Left renal cortex interstitium (tissue), 4 donors: ENCODE results near the gene KCNQ4. TPM values are rescaled to one million over a fixed set of nuclear protein-coding genes. Genes with fewer than 3 reads are reported as not detected.

ENCODE experiments used
- DNase-seq, 4 donors: peaks; one replicate each; pipeline ENCODE4 v3.0.0-alpha.2; 2013; ENCODE audit warnings: low read depth in 4 of 4, low spot score in 2 of 4, missing footprints in 1 of 4
- polyA plus RNA-seq, 4 donors: library from polyadenylated mRNA; unstranded; fragments of 120-200 nt; gene quantifications; one replicate each; pipeline ENCODE4 v1.2.1, GENCODE V29; 2013; ENCODE audit not compliant: insufficient read length in 4 of 4

KCNQ4 gene
- polyA plus RNA-seq, 4 donors: 1.2 to 3.1 (median 2.0) TPM

GRCh38 chr1:40753142-40753882, 30.3 kb upstream of the KCNQ4 start:
- no peak for DNase-seq

GRCh38 chr1:40754201-40754600, 29.4 kb upstream of the KCNQ4 start:
- DNase-seq: no peak

GRCh38 chr1:40755067-40755466, 28.5 kb upstream of the KCNQ4 start:
- no peak for DNase-seq

GRCh38 chr1:40756523-40756922, 27.1 kb upstream of the KCNQ4 start:
- no peak for DNase-seq

DNA sequence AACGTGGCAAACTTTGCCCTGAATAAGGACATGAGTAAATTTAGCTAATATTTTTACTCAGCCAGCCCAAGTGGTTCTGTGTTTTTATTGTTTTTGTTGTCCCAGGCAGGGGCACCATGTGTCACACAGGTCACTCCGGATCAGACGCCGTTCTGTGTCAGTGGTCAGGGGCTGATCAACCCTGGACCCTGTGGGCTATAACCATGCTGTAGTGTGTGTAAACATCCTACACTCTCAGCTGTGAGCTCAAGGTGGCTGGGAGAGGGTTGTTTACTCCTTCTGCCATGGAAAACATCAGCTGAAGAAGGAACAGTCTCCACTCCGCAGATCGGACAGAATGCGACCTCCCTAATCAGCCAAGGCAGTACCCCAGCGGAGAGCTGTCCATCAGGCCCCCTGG, 26.5 kb upstream of the KCNQ4 start:
- DNase-seq: no peak

DNA sequence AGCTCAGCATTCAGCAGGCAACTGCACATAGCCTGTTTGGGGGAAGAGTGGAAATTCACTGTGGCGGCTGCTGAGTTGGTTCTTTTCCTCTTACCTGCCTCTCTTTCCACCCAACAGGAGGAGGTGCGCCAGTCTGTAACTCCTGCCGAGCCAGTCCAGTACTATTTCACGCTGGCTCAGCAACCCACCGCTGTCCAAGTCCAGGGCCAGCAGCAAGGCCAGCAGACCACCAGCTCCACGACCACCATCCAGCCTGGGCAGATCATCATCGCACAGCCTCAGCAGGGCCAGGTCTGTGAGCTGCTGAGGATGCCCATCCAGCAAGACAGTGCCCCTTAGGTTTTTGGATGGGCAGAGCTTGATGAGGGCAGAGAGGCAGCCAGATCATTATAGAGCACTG, 25.6 kb upstream of the KCNQ4 start:
- no peak for DNase-seq

DNA sequence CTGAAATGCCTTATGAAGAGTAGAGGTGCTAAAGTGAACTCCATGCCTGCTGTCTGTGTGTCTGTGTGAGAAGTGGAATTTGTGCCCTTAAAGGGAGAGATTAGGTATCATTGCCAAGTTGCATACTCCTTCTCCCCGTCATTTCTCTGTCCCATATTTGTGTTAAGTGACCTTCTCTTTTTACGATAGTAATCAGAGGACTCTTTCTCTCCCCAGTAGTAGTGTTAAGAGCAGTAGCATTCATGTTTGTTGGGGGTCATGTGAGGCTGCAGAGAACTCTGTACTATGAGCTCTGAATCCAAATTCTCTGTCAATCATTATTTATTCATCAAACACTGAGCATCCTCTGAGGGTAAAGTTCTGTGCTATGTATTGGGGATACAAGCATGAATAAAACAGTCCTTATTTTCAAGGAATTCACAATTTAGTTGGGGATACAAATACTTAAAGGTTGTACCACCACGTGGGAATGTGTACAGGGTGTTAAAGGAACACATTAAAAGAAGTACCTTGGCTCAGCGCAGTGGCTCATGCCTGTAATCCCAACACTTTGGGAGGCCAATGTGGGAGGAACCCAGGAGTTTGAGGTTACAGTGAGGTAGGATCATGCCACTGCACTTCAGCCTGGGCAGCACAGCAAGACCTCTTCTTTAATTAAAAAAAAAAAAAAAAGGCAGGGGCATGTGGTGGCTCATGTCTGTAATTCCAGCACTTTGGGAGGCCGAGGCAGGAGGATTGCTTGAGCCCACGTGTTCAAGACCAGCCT, 24.8 kb upstream of the KCNQ4 start:
- DNase-seq: no peak

DNA sequence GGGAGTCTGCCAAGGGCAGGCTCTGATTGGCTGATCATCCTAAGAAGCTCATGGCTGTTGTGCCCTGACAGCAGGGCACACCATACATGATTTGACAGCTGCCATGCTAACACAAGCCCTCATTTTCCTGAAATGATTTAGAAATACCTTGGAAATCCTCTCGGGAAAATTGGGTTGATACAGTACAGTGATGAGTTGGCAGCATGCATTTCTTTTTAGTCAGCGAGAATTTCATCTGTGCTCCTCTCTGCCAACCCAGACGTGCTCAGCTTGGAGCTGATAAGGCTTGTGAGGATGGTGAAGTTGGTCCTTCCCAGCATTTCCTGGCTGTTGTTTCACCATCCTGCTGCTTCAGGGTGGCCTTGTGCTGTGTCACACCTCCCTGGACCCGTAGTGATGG, 22.6 kb upstream of the KCNQ4 start:
- DNase-seq: no peak

GRCh38 chr1:40762144-40762923, 21.3 kb upstream of the KCNQ4 start:
- no peak for DNase-seq

DNA sequence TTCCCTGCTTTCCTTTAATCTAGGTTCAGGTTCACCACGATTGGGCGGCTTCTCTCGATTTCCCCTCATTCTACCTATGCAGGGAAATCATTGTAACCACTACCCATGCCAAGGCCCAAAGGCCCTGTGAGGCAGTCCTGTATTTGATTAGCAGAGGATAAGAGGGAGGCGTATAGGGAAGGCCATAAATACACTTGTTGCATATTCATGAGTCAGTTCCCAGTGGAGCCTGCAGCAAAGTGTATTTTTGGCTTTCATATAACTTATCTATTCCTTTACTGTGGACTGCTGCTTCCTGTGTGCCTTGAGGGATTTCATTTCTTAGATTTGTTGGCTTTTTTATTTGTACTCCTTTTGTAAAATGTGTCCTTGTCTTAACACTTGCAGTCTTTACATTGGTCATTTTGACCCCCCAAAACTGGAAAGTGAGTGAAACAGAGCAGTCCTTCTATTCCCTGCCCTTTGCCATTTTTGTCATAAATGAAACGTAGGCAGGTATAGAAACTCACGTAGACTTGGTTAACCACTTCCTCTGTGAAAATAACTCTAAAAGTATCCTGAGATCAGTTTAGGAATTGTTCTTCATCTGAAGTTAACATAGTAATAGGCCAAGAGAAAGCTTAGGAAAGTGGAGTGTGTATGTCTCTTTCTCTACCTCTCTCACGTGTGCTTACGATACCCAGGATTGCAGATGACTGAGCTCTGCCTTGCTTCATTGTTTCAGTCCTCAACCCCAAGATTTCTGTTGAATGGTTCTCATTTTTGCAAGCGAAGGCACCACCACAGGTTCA, 19.6 kb upstream of the KCNQ4 start:
- no peak for DNase-seq

- DNase-seq: no peak
These were observed 18.6 kb upstream of the KCNQ4 start for GRCh38 chr1:40764981-40765380.

DNA sequence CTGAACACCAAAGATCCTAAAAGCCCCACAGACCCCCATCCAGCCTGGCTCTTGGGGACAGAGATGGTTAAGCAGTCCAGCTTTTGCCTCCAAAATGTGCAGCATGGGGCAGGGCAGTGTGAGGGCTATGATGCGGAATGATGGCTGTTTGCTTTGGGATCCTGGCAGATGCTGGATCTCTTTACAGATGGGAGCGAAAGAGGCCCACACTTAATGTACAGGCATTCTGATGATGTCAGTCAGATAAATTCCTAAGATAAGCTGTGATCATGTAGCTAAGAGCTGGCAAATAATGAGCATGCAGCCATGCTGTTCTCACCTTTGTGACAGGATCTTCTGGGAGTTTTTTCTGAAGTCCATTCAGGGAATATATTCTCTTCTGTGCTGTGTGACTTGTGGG, 17.6 kb upstream of the KCNQ4 start:
- DNase-seq: no peak

GRCh38 chr1:40766560-40766959, 17.0 kb upstream of the KCNQ4 start:
- no peak for DNase-seq

DNA sequence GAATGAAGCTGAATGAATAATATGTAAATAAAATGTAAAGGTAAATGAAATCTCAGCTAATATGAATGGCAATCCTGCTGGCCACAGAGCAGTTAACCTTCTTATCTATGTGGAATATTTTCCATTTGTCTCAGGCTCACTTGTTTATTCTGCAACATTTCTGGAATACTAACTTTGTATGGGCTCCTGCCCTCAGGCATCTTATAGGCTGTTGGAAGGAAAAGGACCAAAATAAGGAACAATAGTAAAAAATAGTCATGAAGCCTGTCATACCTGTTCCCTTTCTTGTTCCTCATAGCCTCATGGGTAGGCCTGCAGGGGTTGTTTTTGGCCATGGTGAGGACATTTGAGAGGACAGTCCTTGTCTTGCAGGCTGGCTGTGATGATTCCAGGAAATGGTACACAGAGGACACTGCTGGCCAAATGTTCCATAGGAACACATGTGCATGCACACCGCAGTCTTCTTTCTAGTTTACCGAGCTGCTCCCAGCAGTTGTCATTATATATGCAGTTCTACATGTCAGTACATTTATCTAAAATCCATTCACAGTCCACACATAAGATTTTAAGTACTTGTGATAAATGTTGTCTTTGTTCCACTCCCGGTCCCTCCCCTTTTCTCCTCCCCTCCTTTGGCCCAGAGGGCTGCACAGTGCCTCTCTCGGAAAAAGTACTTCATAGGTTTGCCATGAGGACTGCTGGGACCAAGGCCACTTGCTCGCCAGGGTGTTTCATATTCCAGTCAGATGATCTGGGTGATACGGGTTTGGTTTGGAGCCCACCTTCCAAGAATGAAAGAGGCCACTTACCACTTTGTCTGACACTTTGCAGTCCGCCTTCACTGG, 15.2 kb upstream of the KCNQ4 start:
- no peak for DNase-seq

- no peak for DNase-seq
These were observed 13.8 kb upstream of the KCNQ4 start for GRCh38 chr1:40769815-40770214.

GRCh38 chr1:40770296-40771070, 13.1 kb upstream of the KCNQ4 start:
- no peak for DNase-seq

- DNase-seq: no peak
These were observed 11.2 kb upstream of the KCNQ4 start for GRCh38 chr1:40772146-40772955.

DNA sequence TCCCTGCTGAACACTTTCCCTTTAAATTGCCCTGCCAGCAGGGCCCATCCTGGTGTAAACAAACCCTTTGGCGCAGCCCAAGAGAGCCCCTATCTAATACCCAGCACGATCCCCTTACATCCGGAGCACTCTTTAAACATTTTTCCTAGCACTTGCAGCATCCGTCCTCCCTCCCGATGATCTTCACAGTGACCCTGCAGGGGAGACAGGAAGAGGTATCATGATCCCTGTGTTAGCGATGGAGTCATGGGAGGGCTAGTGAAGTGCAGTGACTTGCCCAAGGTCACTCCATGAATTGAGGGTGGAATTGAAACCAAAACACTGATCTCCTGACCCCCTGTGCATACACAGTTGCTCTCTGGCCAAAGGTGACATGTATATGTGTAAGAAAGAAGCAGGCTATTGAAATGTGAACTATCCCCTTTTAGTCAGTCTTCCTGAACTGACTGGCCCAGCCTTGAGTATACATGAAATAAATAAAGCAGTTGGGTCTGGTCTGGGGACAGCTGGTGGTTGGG, 9.8 kb upstream of the KCNQ4 start:
- DNase-seq: no peak
